Activated naive CD4-positive, alpha-beta T cell treated with anti-CD3 and anti-CD28 coated beads, Interleukin-2, amount 50 U/mL, for 72 hours (primary cell): ENCODE results near the gene CAMK1D. TPM values are rescaled to one million over a fixed set of nuclear protein-coding genes. Genes with fewer than 3 reads are reported as not detected.
A peak's percentile ranks its signal among the peaks of the same experiment; 100 is the strongest.

Experiments used
- ATAC-seq, 2 donors: fragments of 150-1000 bp; cut with Tn5 transposase; 2 replicates each; pipeline ENCODE4 v1.10.0; 2021; ENCODE audit warnings: mild to moderate bottlenecking in 2 of 2, moderate library complexity in 2 of 2
- DNase-seq, 2 donors: peaks; one replicate each; pipeline ENCODE4 v3.0.0; 2021 to 2022; ENCODE audit warnings: low spot score in 2 of 2
- H3K27ac Mint-ChIP-seq, 2 donors: one replicate each; pipeline ENCODE4 v1.8.0; 2022; ENCODE audit warnings: mild to moderate bottlenecking in 2 of 2, mixed read lengths in 2 of 2
- H3K36me3 Mint-ChIP-seq, 2 donors: one replicate each; pipeline ENCODE4 v1.8.0; 2022; ENCODE audit warnings: mixed read lengths in 2 of 2
- H3K9me3 Mint-ChIP-seq, 2 donors: one replicate each; pipeline ENCODE4 v1.8.0; 2022; ENCODE audit warnings: mixed read lengths in 2 of 2
- total RNA-seq, 2 donors: library from RNA; stranded (reverse); gene quantifications; one replicate each; pipeline ENCODE4 v1.2.3, GENCODE V29; 2022

CAMK1D gene
- total RNA-seq, 2 donors from 2014 or later: 1.1 to 13.0 TPM

DNA sequence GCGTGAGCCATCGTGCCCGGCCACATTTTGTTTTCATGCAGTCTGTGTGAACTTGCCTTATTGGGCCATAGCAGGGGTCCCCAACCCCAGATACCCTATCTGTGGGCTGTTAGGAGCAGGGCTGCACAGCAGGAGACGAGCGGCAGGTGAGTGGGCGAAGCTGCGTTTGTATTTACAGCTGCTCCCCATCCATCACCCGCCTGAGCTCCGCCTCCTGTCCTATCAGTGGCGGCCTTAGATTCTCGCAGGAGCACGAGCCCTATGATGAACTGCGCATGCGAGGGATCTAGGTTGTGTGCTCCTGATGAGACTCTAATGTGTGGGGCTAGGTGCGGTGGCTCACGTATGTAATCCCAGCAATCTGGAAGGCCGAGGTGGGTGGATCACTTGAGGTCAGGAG, 293.9 kb downstream of the CAMK1D start:
- no peak for DNase-seq
- Mint-ChIP-seq H3K9me3 (no peaks in the 10 kb centered on the region), H3K27ac (no peak overlapping the region), H3K36me3 (no peaks in the 10 kb centered on the region)
- no peak for ATAC-seq

DNA sequence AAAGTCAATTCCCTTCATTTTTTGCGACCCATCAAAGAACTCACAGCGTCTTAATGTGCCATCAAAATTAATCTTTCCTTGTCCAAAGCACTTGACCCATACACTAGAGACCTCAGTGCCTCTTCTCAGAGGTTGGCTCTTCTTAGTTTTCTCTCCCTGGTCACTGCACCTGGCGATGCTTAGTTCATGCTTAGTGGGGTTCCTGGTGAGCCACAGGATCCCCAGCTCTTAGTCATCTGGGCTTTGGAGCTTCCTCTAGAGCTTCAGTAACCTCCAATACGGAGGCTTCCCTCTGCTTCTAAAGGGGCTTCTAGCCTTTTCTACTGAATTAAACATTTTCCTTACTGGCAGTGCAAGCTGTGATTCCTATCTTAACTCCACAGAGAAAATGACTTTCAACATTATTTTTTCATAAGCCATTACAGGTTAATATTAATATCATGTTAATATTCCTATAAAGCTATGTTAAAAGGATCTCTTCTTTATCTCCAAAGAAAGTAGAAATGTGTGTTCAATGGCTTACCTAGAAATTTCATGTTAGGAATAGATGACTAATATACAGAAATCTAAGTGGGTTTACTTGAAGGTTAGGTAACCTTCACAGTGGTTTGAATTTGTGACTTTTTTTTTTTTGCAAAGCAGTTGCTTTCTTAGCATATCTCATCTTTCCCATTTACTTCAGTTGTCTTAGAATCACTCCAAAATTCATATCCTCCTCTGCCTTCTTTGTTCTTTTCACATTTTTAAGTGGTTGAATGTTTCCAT, 295.2 kb downstream of the CAMK1D start:
- peak; percentile 83 to 89 for ATAC-seq
- peak overlapping the region; percentile 8 to 31 for H3K27ac Mint-ChIP-seq
- DNase-seq: no peak

DNA sequence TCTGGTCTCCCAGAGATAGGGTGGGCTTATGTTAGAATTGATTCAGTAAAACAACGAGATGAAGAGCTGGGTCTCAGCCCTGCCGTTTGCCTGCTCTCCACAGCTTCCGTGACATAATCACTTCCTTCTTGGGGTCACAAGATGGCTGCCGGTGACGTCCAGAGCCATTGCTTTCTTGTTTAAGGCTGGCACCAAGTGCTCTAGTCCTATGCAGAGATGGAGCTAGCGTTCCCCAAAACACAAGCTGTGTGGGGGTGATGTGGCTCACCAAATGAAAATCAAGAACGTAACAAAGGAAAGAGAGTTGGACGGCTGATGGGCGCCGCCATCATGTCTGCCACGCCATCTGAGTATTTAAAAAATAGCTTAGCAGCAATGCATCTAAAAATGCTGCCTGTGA, 296.1 kb downstream of the CAMK1D start:
- no peaks in the 10 kb centered on the region for H3K9me3 Mint-ChIP-seq
- no peaks in the 10 kb centered on the region for H3K36me3 Mint-ChIP-seq
- DNase-seq: no peak
- no peak for ATAC-seq
- peak overlapping the region in 1 of 2 donors; percentile 31 for H3K27ac Mint-ChIP-seq

More for the DNA sequence above, 295.2 kb downstream of the CAMK1D start:
- no peaks in the 10 kb centered on the region for H3K9me3 Mint-ChIP-seq
- no peaks in the 10 kb centered on the region for H3K36me3 Mint-ChIP-seq

DNA sequence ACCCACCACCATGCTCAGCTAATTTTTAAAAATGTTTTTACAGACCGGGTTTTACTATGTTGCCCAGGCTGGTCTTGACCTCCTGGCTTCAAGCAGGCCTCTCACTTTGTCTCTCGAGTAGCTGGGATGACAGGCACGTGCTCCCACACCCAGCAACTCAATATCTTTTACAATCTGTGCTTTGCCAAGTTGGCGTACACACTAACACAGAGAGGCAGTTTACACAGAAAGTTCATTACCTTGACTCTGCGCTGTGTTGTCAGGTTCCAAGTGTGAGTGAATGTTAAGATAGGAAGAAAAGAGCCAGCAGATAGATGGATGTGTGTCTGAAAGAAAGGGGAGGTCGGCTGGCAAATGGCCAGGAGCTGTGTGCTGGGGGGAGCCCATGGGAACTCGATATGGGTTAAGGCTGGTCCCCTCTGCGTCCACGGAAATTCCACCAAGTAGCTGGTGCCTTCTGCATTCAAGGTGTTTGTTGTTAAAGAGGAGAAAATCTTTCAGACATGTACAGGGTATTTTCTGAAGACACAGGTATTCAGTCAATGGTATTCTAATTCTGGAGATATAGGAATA, 299.8 kb downstream of the CAMK1D start:
- ATAC-seq (no peak), DNase-seq (no peak)
- Mint-ChIP-seq H3K9me3 (peaks cover 0 to 4% of the 10 kb centered on the region in 2 donors), H3K36me3 (peaks cover 0 to 6% of the 10 kb centered on the region in 2 donors), H3K27ac (no peak overlapping the region)

DNA sequence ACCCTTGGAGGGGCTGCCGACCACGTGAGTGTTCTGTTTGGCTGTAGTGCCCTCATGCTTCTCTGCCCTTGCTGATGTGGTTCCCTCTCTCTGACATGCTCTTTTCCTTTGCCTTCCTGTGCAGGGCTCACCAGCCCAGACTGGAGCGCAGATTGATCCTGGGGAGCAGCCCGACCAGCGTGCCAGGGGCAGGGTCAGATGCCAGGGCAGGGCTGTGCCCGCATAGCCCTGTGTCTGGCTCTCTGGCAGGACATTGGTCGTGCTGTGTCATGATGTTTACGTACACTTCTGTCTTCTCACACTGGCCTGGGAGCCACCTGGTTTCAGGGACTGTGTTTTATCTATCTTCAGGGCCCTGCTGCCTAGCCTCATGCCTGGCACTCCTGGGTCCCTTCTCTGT, 300.8 kb downstream of the CAMK1D start:
- Mint-ChIP-seq H3K36me3 (peaks cover 0 to 13% of the 10 kb centered on the region in 2 donors), H3K27ac (no peak overlapping the region), H3K9me3 (peaks cover 0 to 9% of the 10 kb centered on the region in 2 donors)
- no peak for DNase-seq
- no peak for ATAC-seq

DNA sequence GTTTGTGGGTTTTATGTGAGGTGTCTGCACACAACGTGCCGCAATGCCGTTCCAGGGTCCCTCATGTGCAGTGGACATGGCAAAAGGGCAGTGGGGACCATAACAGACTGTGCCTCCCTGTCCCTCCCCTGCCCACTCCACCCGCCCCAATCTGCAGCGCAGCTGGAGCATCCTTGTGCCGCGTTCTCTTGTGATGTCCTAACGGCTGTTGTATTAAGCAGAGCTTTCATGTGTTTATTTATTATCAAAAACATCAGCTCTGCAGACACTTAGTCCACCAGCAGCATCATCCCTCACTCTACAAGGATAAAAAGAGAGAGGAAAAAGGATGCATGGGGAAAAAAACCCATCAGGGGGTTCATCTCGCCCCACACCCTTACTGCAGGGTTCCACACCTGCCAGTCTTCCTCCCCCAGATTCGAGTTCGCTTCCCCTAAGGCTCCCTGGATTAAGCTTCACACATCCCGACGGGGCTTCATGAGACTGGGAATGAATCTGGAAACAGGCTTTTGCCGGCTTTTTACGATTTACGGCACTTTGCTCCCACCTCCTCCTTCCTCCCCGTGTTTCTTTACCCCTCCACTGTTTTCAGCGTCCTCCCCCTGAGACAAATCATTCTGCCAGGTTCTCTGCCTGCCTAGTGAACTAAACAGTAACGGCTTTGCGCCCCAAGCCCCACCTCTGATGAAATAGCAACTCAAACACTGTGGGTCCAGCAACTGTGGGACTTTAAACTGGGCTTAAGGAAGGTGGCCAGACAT, 301.4 kb downstream of the CAMK1D start:
- ATAC-seq (no peak), DNase-seq (no peak)
- Mint-ChIP-seq H3K9me3 (peaks cover 0 to 9% of the 10 kb centered on the region in 2 donors), H3K27ac (no peak overlapping the region), H3K36me3 (peaks cover 0 to 14% of the 10 kb centered on the region in 2 donors)

DNA sequence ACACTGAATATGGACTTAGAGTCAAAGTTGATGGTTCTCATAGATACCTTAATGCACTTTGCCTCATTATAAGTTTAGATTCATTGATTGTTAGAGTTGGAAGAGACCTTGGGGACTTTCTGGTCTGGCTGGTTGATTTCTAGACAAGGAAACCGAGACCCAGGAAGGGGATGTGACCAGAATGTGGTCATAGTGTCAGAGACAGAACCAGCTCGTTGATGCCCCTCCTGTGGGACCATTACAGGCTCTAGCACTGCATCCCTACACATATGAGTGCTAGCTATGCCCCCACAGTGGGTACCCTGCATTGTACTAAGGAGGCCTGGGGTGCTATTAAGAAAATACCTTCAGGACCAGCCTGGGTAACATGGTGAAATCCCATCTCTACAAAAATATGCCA, 306.6 kb downstream of the CAMK1D start:
- ATAC-seq (no peak), DNase-seq (no peak)
- no peak overlapping the region for H3K27ac Mint-ChIP-seq
- peaks cover 0 to 9% of the 10 kb centered on the region in 2 donors for H3K9me3 Mint-ChIP-seq
- peaks cover 0 to 14% of the 10 kb centered on the region in 2 donors for H3K36me3 Mint-ChIP-seq

DNA sequence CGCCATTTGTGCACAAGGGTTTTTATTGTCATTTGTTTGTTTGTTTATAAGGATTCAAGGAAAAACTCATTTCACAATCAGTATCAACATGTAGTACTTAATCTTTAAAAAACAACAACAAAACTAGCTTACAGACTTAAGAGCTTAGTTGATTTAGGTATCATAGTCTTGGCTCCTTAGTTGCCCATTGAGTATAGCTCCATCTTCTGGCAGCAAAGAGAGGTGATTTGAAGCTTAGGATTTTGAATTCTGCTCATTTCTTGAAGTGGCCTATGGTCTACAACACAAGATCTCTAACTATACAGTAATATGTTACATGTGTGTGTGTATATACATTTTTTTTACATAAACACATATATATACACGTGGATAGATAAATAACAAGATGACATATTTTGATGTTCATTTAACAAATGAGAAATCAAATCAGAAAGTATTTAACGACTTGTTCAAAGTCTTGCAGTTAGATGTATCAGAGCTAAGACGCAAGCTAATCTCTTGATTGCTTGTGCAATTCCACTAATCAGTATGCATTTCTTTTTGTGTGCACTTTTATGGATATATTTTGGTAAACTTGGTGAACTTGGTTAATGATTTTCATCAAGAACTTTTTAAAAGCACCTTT, 307.3 kb downstream of the CAMK1D start:
- Mint-ChIP-seq H3K36me3 (peaks cover 0 to 14% of the 10 kb centered on the region in 2 donors), H3K9me3 (peaks cover 0 to 9% of the 10 kb centered on the region in 2 donors), H3K27ac (no peak overlapping the region)
- ATAC-seq (peak; percentile 60 to 65), DNase-seq (no peak)

DNA sequence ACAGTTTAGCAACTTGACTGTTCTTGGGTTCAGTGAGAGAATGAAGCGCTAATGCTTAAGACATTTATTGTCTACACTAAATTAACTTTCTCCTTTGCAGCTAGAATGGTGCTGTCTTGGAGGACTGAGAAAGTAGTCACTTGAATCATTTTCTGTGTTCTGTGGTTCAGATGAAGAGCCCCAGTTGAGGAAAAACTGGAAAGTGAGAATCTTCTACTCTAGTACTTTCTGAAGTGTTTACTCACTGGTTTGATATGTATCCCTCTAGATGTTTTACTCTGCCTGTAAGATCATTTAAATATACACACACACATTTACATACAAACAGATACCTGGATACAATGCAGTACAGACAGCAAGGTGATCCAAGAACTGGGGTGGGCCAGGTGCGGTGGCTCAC, 308.1 kb downstream of the CAMK1D start:
- Mint-ChIP-seq H3K9me3 (peaks cover 0 to 9% of the 10 kb centered on the region in 2 donors), H3K27ac (peak overlapping the region in 1 of 2 donors; percentile 77), H3K36me3 (peaks cover 0 to 14% of the 10 kb centered on the region in 2 donors)
- no peak for DNase-seq
- ATAC-seq: peak in 1 of 2 donors; percentile 28

DNA sequence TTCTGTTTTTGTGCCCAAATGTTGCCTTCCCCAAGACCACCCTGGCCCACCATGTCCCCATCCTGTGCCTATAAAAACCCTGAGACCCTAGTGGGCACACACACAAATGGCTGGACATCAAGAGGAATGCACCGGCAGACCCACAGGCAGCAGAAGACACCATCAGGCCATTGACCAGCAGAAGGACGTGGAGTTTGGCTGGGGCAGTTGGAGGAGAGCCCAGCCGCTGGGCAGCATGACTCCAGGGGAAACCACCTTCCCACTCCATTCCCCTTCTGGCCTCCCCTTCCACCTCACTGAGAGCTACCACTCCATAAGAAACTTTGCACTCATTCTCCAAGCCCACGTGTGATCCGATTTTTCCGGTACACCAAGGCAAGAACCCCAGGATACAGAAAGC, 309.2 kb downstream of the CAMK1D start:
- DNase-seq: no peak
- Mint-ChIP-seq H3K9me3 (peaks cover 0 to 9% of the 10 kb centered on the region in 2 donors), H3K27ac (no peak overlapping the region), H3K36me3 (peaks cover 0 to 13% of the 10 kb centered on the region in 2 donors)
- ATAC-seq: no peak

DNA sequence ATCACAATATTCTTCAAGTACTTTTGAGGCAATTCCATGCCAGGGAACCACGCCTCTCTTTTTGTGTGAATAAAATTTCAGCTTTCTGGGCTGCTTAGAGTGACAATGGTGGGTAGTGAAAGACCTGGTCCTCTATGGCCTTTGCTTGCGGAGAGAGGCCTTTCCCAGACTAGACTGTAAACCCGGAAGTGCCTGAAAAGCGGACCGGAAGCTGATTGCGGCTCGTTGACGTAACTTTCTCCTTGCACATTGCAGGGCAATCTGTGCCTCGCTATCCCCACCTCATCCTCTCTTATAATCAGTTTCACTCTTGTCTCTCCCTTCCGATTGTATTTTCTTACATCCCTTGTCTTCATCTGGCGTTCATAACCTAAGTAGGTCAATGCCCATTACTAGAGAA, 310.4 kb downstream of the CAMK1D start:
- Mint-ChIP-seq H3K27ac (no peak overlapping the region), H3K9me3 (peaks cover 0 to 5% of the 10 kb centered on the region in 2 donors), H3K36me3 (peaks cover 0 to 5% of the 10 kb centered on the region in 2 donors)
- no peak for DNase-seq
- ATAC-seq: no peak

DNA sequence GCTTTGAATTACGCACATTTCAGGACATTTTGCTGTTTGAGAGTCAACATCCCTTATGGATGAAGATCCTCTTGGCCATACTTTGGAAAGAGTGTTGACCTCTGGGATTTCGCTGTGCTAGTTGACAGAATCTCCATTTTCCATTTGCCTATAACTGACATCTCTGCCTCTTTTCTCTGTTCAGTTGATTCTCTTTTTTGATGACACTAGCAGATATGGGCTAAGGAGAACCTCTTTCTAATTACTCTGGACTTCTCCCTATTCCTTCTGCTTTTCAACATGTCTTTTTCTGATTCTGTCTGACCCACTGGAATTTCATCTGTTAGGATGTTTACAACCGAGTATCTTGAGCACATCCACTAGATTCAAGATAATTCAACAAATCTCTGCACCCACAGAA, 311.5 kb downstream of the CAMK1D start:
- no peak overlapping the region for H3K27ac Mint-ChIP-seq
- no peak for DNase-seq
- ATAC-seq: no peak
- no peaks in the 10 kb centered on the region for H3K36me3 Mint-ChIP-seq
- H3K9me3 Mint-ChIP-seq: no peaks in the 10 kb centered on the region

DNA sequence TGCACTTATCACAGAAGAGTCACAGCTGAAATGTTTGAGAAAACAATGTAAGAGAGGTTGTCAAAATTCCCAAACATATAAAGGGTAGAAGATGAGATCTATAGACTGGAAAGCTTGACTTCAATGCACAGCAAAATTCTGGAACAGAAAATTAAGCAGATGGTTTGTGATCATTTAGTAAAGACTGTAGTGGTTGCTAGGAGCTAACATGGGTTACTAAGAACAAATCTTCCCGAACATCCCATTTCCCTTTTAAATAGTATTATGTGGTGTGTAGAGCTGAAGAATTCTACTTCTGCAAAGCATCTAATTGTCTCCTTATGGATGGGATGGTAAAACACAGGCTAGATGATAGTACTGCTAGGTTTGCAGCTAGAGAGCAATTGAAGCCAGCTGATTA, 312.3 kb downstream of the CAMK1D start:
- H3K36me3 Mint-ChIP-seq: no peaks in the 10 kb centered on the region
- no peak for ATAC-seq
- no peak overlapping the region for H3K27ac Mint-ChIP-seq
- DNase-seq: no peak
- H3K9me3 Mint-ChIP-seq: no peaks in the 10 kb centered on the region

DNA sequence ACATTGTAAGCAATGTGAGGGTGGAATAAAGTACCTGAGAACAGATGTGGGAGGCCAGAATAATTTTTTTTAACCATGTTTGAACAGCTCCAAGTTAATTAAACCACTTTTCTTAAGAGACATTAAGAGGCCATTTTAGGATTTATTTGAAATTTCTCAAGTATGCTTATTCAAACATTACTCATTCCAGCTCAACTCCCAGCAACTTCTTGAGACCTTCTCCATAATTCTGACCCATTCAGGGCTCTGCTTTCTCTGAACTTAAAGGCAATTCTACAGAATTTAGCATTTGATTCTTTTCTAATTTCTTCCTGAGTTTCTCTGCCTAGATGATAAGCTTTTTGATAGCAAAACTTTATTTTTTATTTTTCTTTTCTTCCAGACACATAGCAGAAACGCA, 314.5 kb downstream of the CAMK1D start:
- no peaks in the 10 kb centered on the region for H3K36me3 Mint-ChIP-seq
- ATAC-seq: no peak
- no peak overlapping the region for H3K27ac Mint-ChIP-seq
- H3K9me3 Mint-ChIP-seq: no peaks in the 10 kb centered on the region
- DNase-seq: no peak

DNA sequence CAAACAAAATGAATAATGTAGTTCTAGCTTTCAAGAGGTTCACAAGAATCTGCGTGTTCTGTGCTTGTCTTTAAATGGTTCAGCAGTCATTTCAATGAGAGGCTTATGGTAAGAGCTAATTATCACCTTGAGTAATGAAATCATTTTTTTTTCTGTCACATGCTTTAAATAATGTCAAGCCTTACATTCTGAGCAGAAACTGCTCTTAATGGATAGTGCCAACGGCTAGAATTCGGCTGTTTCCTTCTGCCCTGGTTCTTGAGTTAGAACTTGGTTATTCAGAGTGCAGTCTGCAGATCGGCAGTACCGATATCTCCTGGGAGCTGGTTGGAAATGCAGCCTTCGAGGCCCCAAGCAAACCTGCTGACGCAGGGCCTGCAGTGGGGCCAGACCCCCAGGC, 316.2 kb downstream of the CAMK1D start:
- H3K9me3 Mint-ChIP-seq: no peaks in the 10 kb centered on the region
- ATAC-seq (no peak), DNase-seq (no peak)
- peaks cover 5 to 7% of the 10 kb centered on the region in 2 donors for H3K36me3 Mint-ChIP-seq
- no peak overlapping the region for H3K27ac Mint-ChIP-seq

DNA sequence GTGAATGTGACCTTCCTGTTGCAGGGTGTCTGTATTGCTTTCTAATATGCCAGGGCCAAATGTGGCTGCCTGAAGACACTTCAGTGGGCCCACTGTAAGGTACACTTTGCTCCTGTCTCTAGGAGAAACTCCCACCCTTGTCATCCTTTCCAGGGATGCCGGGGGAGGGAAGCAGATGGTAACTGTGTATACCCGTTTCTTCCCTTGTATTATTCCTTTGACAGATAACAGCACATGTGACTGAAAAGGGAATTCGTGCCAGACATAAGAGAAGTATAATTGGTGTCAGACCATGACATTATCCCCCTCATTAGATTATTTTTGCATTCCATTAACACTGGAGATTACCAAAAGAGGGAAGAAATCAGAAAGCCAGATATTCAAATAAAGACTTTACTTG, 317.7 kb downstream of the CAMK1D start:
- ATAC-seq: no peak
- DNase-seq: no peak
- Mint-ChIP-seq H3K27ac (no peak overlapping the region), H3K9me3 (no peaks in the 10 kb centered on the region), H3K36me3 (peaks cover 5 to 7% of the 10 kb centered on the region in 2 donors)

DNA sequence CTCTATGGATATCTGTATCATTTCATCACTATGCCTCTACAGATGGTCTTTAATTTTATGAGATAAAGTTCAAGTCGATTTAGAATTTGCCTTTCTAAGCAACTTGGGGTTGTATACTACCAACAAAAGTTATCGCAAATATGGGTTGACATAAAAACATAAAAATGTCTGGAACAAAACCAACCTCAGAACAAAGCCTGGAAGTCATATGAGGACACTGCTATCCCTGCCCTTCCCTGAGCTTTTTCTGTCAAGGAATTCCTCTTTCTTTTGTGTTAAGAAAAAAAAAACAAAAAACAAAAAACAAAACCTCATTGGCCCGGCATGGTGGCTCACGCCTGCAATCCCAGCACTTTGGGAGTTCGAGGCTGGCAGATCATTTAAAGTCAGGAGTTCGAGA, 319.3 kb downstream of the CAMK1D start:
- no peak for DNase-seq
- ATAC-seq: no peak
- H3K9me3 Mint-ChIP-seq: no peaks in the 10 kb centered on the region
- peaks cover 5 to 7% of the 10 kb centered on the region in 2 donors for H3K36me3 Mint-ChIP-seq
- no peak overlapping the region for H3K27ac Mint-ChIP-seq
